Stimulated activated naive CD8-positive, alpha-beta T cell treated with anti-CD3 and anti-CD28 coated beads, Interleukin-15, amount 100 ng/mL, for 72 hours (primary cell): Measurements from ENCODE around the gene KRR1.

Source experiments
- ATAC-seq: fragments of 150-1000 bp; cut with Tn5 transposase; 2 replicates; pipeline ENCODE4 v1.10.0; 2021; ENCODE audit warnings: mild to moderate bottlenecking, moderate library complexity
- DNase-seq, 2 donors: peaks; one replicate each; pipeline ENCODE4 v3.0.0; 2021 to 2022
- H3K27ac Mint-ChIP-seq, 2 donors: one replicate each; pipeline ENCODE4 v1.8.0; 2022; ENCODE audit warnings: mild to moderate bottlenecking in 2 of 2, mixed read lengths in 2 of 2, moderate library complexity in 2 of 2
- H3K27me3 Mint-ChIP-seq: one replicate; pipeline ENCODE4 v1.8.0; 2022; ENCODE audit warnings: mixed read lengths
- H3K4me1 Mint-ChIP-seq: one replicate; pipeline ENCODE4 v1.8.0; 2022; ENCODE audit warnings: mild to moderate bottlenecking, mixed read lengths
- H3K4me3 Mint-ChIP-seq, 2 donors: one replicate each; pipeline ENCODE4 v1.8.0; 2022; ENCODE audit warnings: mild to moderate bottlenecking in 2 of 2, mixed read lengths in 2 of 2, moderate library complexity in 1 of 2
- H3K9me3 Mint-ChIP-seq, 2 donors: one replicate each; pipeline ENCODE4 v1.8.0; 2022; ENCODE audit warnings: mixed read lengths in 2 of 2

KRR1 gene

GRCh38 chr12:75511116-75512048 lies at the start of gene KRR1:
Gene KRR1, minus strand, starts transcription at chr12:75511609. Its CDS starts 12 bp downstream, at chr12:75511597.
- H3K4me1 Mint-ChIP-seq, result peaks cover 37% of the 10 kb centered on the region
- peak within 1 kb of the TSS; percentile 96 to 98 for H3K4me3 Mint-ChIP-seq
- peak; percentile 98 for ATAC-seq
- H3K9me3 Mint-ChIP-seq, result no peaks in the 10 kb centered on the region
- peak; percentile 78 to 90 for DNase-seq
- peak within 1 kb of the TSS; percentile 99 for H3K27ac Mint-ChIP-seq
- no peaks in the 10 kb centered on the region for H3K27me3 Mint-ChIP-seq

DNA sequence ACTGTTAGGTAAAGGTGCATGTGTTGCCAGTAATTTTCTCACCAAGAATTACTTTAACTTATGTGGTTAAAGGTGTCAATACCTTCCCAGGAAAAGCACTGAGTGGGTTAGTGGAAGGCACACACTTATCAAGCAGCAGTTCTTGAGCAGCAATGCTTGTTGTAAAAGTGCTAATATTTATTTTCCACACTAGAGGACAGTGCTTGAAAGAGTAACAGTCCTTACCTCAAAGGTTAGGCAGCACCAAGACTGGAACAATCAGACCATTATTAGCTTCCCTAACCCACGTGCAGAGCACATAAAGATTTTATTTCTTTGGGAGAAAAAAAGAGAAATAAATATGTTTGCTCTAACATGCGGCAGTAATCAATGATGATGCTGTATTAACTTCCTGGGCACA lies 48.8 kb upstream of the KRR1 start:
- no peaks in the 10 kb centered on the region for H3K4me1 Mint-ChIP-seq
- H3K27me3 Mint-ChIP-seq, result peaks cover 17% of the 10 kb centered on the region
- no peak overlapping the region for H3K27ac Mint-ChIP-seq
- ATAC-seq (no peak), DNase-seq (no peak)
- no peaks in the 10 kb centered on the region for H3K9me3 Mint-ChIP-seq
- H3K4me3 Mint-ChIP-seq, result no peak overlapping the region

- ATAC-seq, result no peak
- peaks cover 16% of the 10 kb centered on the region for H3K27me3 Mint-ChIP-seq
Measured at GRCh38 chr12:75558287-75558686, 46.9 kb upstream of the KRR1 start.

GRCh38 chr12:75556311-75556899 lies 45.0 kb upstream of the KRR1 start:
- no peaks in the 10 kb centered on the region for H3K9me3 Mint-ChIP-seq
- H3K27ac Mint-ChIP-seq, result no peak overlapping the region
- H3K27me3 Mint-ChIP-seq, result peaks cover 15% of the 10 kb centered on the region
- H3K4me3 Mint-ChIP-seq, result no peak overlapping the region
- no peaks in the 10 kb centered on the region for H3K4me1 Mint-ChIP-seq
- no peak for ATAC-seq
- DNase-seq, result no peak

More at GRCh38 chr12:75558287-75558686, 46.9 kb upstream of the KRR1 start:
- H3K27ac Mint-ChIP-seq, result no peak overlapping the region
- DNase-seq, result no peak
- H3K4me1 Mint-ChIP-seq, result no peaks in the 10 kb centered on the region
- no peak overlapping the region for H3K4me3 Mint-ChIP-seq
- H3K9me3 Mint-ChIP-seq, result no peaks in the 10 kb centered on the region

- DNase-seq, result no peak
- Mint-ChIP-seq H3K4me3 (no peak overlapping the region), H3K4me1 (no peaks in the 10 kb centered on the region), H3K27ac (no peak overlapping the region), H3K27me3 (peaks cover 26% of the 10 kb centered on the region), H3K9me3 (no peaks in the 10 kb centered on the region)
- no peak for ATAC-seq
Measured at GRCh38 chr12:75554556-75554880, 43.1 kb upstream of the KRR1 start.

DNA sequence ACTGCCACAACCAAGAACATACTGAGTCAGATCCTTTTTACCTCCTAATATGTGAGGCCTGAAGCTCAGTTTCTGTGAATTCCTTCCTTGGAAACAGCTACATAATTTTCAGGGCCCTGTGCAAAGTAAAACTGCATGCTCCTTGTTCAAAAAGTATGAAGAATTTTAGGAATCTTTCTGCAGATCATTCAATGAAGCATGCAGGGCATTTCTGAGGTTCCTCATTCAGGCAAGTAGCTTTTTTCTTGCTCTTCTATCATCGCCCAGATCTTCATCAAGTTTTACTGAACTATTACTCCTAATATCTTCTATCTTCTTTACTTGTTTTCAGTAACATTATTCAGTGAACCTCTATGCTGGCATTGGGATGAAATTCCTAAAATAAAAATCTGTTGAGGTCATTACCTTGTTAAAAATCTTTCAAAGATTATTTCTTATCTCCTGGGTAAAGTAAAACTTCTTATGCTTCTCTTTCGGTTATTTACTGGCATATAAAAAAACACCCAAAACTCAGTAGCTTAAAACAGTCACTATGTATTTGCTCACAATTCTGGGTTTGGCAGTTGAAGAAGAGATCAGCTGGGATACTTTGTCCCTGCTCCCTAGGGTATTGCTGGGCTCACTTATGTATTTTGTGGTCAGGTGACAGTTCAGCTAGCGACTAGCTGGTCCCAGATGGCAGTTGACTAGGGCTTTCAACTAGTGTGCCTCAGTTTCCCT lies 42.6 kb upstream of the KRR1 start:
- DNase-seq (no peak), ATAC-seq (no peak)
- Mint-ChIP-seq H3K4me1 (no peaks in the 10 kb centered on the region), H3K4me3 (no peak overlapping the region), H3K27me3 (peaks cover 29% of the 10 kb centered on the region), H3K27ac (no peak overlapping the region), H3K9me3 (no peaks in the 10 kb centered on the region)

DNA sequence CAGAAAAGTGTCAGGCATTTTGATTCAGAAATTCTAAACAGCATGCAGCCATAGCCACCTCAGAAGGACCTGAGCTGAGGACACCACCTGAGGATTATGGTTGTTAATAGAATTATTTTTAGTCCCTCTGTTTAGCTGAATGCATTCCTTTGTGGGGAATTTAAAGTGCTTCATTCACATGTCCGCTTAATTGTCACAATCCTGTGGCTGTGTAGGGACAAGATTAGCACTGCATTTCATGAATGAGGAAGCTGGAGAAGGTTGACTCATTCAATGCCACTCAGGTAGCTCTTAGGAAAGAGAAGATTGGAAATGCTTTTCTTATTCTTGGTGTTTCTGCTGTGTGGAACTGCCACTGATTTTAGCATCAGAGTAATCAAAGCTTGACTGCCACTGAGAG lies 42.0 kb upstream of the KRR1 start:
- H3K9me3 Mint-ChIP-seq, result no peaks in the 10 kb centered on the region
- ATAC-seq (no peak), DNase-seq (no peak)
- H3K4me3 Mint-ChIP-seq, result no peak overlapping the region
- peaks cover 34% of the 10 kb centered on the region for H3K27me3 Mint-ChIP-seq
- no peak overlapping the region for H3K27ac Mint-ChIP-seq
- no peaks in the 10 kb centered on the region for H3K4me1 Mint-ChIP-seq

GRCh38 chr12:75551477-75551876 lies 40.1 kb upstream of the KRR1 start:
- H3K27me3 Mint-ChIP-seq, result peaks cover 41% of the 10 kb centered on the region
- H3K27ac Mint-ChIP-seq, result no peak overlapping the region
- H3K4me3 Mint-ChIP-seq, result no peak overlapping the region
- H3K4me1 Mint-ChIP-seq, result no peaks in the 10 kb centered on the region
- DNase-seq (no peak), ATAC-seq (no peak)
- H3K9me3 Mint-ChIP-seq, result no peaks in the 10 kb centered on the region

GRCh38 chr12:75550401-75551240 lies 39.2 kb upstream of the KRR1 start:
- ATAC-seq (no peak), DNase-seq (no peak)
- no peaks in the 10 kb centered on the region for H3K9me3 Mint-ChIP-seq
- H3K4me3 Mint-ChIP-seq, result no peak overlapping the region
- peaks cover 47% of the 10 kb centered on the region for H3K27me3 Mint-ChIP-seq
- no peaks in the 10 kb centered on the region for H3K4me1 Mint-ChIP-seq
- H3K27ac Mint-ChIP-seq, result no peak overlapping the region

DNA sequence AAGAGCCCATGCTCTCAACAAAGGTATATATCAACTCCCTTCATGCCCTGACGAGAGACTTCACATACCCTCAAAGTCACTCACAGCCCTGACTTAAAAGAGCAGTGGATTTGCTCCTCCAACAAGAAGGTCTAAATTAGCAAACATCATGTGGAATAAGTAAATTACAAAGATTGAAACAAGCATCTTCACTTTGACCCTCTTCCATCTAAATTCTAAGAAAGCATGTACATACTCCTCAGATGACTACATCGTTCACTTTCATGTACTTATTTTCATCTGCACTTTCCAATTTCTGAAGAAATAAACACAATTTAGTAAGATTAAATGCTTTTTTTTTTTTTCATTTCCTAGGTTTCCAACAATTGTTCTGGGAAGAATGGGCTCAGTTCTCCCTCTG lies 38.6 kb upstream of the KRR1 start:
- Mint-ChIP-seq H3K4me3 (no peak overlapping the region), H3K4me1 (no peaks in the 10 kb centered on the region), H3K27ac (no peak overlapping the region), H3K27me3 (peaks cover 52% of the 10 kb centered on the region), H3K9me3 (no peaks in the 10 kb centered on the region)
- ATAC-seq (no peak), DNase-seq (no peak)

- no peak overlapping the region for H3K27ac Mint-ChIP-seq
- H3K4me1 Mint-ChIP-seq, result no peaks in the 10 kb centered on the region
- DNase-seq, result no peak
- H3K9me3 Mint-ChIP-seq, result no peaks in the 10 kb centered on the region
- ATAC-seq, result no peak
- H3K27me3 Mint-ChIP-seq, result peaks cover 61% of the 10 kb centered on the region
- H3K4me3 Mint-ChIP-seq, result no peak overlapping the region
Measured at GRCh38 chr12:75548879-75549278, 37.5 kb upstream of the KRR1 start.

DNA sequence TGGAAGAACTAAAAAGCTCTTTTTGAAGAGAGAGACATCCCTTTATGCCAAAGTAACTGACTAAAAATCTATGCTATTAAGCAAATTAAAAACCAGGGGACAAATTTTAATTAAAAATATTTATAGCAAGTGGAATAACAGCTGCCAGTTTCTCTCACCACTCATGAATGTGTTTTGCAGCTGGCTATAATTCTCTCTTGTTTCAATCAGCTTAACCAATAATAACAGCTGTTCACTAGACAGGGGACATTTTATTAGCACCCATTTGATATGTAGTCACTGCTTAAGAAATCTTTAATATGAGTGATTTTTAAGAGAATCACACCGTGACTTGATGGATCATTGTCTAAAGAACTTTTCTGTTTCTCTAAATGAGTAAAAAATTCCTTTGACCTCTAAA lies 34.2 kb upstream of the KRR1 start:
- no peak overlapping the region for H3K4me3 Mint-ChIP-seq
- DNase-seq (no peak), ATAC-seq (no peak)
- peaks cover 50% of the 10 kb centered on the region for H3K27me3 Mint-ChIP-seq
- H3K4me1 Mint-ChIP-seq, result no peaks in the 10 kb centered on the region
- H3K9me3 Mint-ChIP-seq, result no peaks in the 10 kb centered on the region
- H3K27ac Mint-ChIP-seq, result no peak overlapping the region

DNA sequence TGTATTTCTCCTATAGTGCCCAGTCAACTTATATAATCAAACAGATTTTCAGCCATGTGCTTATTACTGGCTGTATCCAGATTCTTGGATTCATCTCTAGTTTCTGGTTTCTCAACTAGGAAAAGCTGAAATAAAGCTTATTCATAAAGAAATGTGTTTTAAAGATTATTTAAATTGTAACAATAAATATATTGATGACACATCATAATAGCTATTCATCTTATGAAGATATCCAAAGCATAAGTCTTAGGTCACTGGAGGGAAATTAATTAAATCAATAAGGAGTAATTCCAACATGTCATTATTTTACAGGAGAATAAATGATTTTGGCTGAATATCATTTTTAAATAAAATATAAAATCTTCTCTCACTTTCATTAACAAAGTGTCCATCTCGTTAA lies 32.1 kb upstream of the KRR1 start:
- ATAC-seq (no peak), DNase-seq (no peak)
- Mint-ChIP-seq H3K4me1 (no peaks in the 10 kb centered on the region), H3K27ac (no peak overlapping the region), H3K9me3 (no peaks in the 10 kb centered on the region), H3K27me3 (peaks cover 33% of the 10 kb centered on the region), H3K4me3 (no peak overlapping the region)

- Mint-ChIP-seq H3K4me3 (no peak overlapping the region), H3K27ac (no peak overlapping the region), H3K27me3 (peaks cover 29% of the 10 kb centered on the region), H3K4me1 (no peaks in the 10 kb centered on the region), H3K9me3 (no peaks in the 10 kb centered on the region)
- ATAC-seq (no peak), DNase-seq (no peak)
Measured at GRCh38 chr12:75542942-75543341, 31.5 kb upstream of the KRR1 start.

DNA sequence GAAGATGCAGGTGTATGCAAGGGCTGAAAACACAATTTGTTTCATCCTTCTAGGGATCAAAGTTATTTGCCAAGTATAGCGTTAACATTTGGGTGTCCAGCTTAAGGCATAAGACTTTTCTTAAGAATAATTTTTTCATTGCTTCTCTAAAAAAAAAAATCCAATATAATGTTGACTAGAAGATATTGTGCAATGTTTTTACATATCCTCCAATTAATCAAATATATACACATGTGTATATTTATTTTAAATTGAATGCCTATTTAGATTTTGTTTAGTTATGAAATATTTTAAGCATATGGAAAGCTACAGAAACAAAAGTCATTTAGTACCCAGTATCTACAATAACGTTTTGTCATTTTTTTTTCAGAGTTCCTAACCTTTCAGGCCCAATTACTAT lies 28.5 kb upstream of the KRR1 start:
- Mint-ChIP-seq H3K9me3 (no peaks in the 10 kb centered on the region), H3K27ac (no peak overlapping the region), H3K4me3 (no peak overlapping the region), H3K4me1 (no peaks in the 10 kb centered on the region), H3K27me3 (peaks cover 12% of the 10 kb centered on the region)
- no peak for ATAC-seq
- DNase-seq, result no peak
